Endothelial cell of umbilical vein (primary cell): ENCODE data around the gene ADAP1. TPM values are rescaled to one million over a fixed set of nuclear protein-coding genes. Genes with fewer than 3 reads are reported as not detected.

Experiments used
- BruUV-seq: library from RNA; stranded (reverse); fragments of 400-500 nt; replicated peaks from 2 replicates; lab custom pipeline; 2021; lab: Mats Ljungman, UMichigan
- CTCF ChIA-PET: fragments of 300-600, 350-600 bp; sonication (Branson Sonifier 250); formaldehyde crosslinking; loops from one replicate; lab custom pipeline; 2021; ENCODE audit warnings: antibody characterized with exemption, inconsistent platforms; lab: Charles Lee
- POLR2A ChIA-PET: fragments of 300-600, 350-600 bp; sonication (Branson Sonifier 250); formaldehyde crosslinking; loops from one replicate; lab custom pipeline; 2021; ENCODE audit warnings: antibody characterized with exemption, inconsistent platforms; lab: Charles Lee
- DNase-seq: peaks from one replicate; pipeline ENCODE4 v3.0.0-alpha.2; 2011; ENCODE audit warnings: low read depth, low spot score
- FAIRE-seq: peaks from 2 replicates; lab custom pipeline; 2011; peaks lifted over from hg19 to GRCh38; lab: Jason Lieb, UNC
- H2AFZ ChIP-seq: 2 replicates; pipeline ENCODE4 v1.6.0; 2012; ENCODE audit warnings: low read depth, low read length, control low read depth, inconsistent platforms
- H3K27ac ChIP-seq: 2 replicates; pipeline ENCODE4 v1.5.1; 2011; ENCODE audit warnings: low read depth, mild to moderate bottlenecking, control low read depth, low read length, moderate library complexity; ENCODE audit not compliant: insufficient read depth
- H3K27me3 ChIP-seq, 2 experiments: 2 replicates each; pipeline versions ENCODE4 v1.6.0 to v1.6.1; 2011; ENCODE audit warnings: low read length in 2 of 2, mixed read lengths in 1 of 2; ENCODE audit not compliant: control insufficient read depth in 2 of 2, insufficient read depth in 2 of 2
- H3K36me3 ChIP-seq, 2 experiments: 2 replicates in 1 of 2; 3 replicates in 1 of 2; pipeline ENCODE4 v1.5.1; 2011; ENCODE audit warnings: low read length in 2 of 2, mild to moderate bottlenecking in 1 of 2, moderate library complexity in 1 of 2; ENCODE audit not compliant: control insufficient read depth in 2 of 2, insufficient read depth in 2 of 2; ENCODE audit errors: extremely low read depth in 1 of 2
- H3K4me1 ChIP-seq: 3 replicates; pipeline ENCODE4 v1.5.1; 2011; ENCODE audit warnings: mild to moderate bottlenecking, low read length; ENCODE audit not compliant: control insufficient read depth, insufficient read depth; ENCODE audit errors: extremely low read depth
- H3K4me2 ChIP-seq: 2 replicates; pipeline ENCODE4 v1.6.1; 2011; ENCODE audit warnings: low read length, control low read depth, mixed read lengths; ENCODE audit not compliant: insufficient read depth
- H3K4me3 ChIP-seq, 3 experiments: fragments of 200-600 bp in 1 of 3; sonication (generic), shearing (Covaris generic) in 1 of 3; replicated peaks in 1 of 3; 2 replicates each; pipeline ENCODE4 v1.5.1; 2011 to 2016; ENCODE audit warnings: control low read depth in 3 of 3, low read length in 3 of 3, mild to moderate bottlenecking in 2 of 3, inconsistent platforms in 1 of 3, low read depth in 1 of 3, moderate library complexity in 1 of 3; ENCODE audit not compliant: insufficient read depth in 1 of 3
- H3K79me2 ChIP-seq: 2 replicates; pipeline ENCODE4 v1.6.0; 2012; ENCODE audit warnings: low read length, inconsistent platforms; ENCODE audit not compliant: control insufficient read depth, insufficient read depth
- H3K9ac ChIP-seq: replicated peaks from 2 replicates; pipeline ENCODE3; 2011; ENCODE audit warnings: low read length, control low read depth; ENCODE audit not compliant: insufficient read depth; ENCODE audit errors: extremely low read depth
- H3K9me1 ChIP-seq: replicated peaks from 3 replicates; pipeline ENCODE4 v1.6.0; 2011; ENCODE audit warnings: mild to moderate bottlenecking, low read length; ENCODE audit not compliant: control insufficient read depth, insufficient read depth; ENCODE audit errors: extremely low read depth
- H3K9me3 ChIP-seq: replicated peaks from 2 replicates; pipeline ENCODE4 v1.5.1; 2012; ENCODE audit warnings: low read length, inconsistent platforms; ENCODE audit not compliant: control insufficient read depth, insufficient read depth
- H4K20me1 ChIP-seq: replicated peaks from 2 replicates; pipeline ENCODE3; 2011; ENCODE audit warnings: mild to moderate bottlenecking, low read length; ENCODE audit not compliant: control insufficient read depth, insufficient read depth; ENCODE audit errors: extremely low read depth
- EZH2 ChIP-seq: IDR thresholded peaks from 2 replicates; pipeline ENCODE4 v1.6.1; 2012; ENCODE audit warnings: borderline replicate concordance, low read depth, mild to moderate bottlenecking, moderate library complexity, low read length, inconsistent platforms; ENCODE audit not compliant: severe bottlenecking
- FOS ChIP-seq: IDR thresholded peaks from 2 replicates; pipeline ENCODE4 v1.6.1; 2011; ENCODE audit warnings: mild to moderate bottlenecking, low read length, moderate library complexity, borderline replicate concordance; ENCODE audit not compliant: insufficient read depth
- GATA2 ChIP-seq: IDR thresholded peaks from 2 replicates; pipeline ENCODE4 v1.7.0; 2011; ENCODE audit warnings: low read depth, mild to moderate bottlenecking, moderate library complexity, mixed read lengths, low read length; ENCODE audit not compliant: insufficient read length, insufficient read depth
- JUN ChIP-seq: IDR thresholded peaks from 2 replicates; pipeline ENCODE4 v1.6.1; 2011; ENCODE audit warnings: borderline replicate concordance, low read depth; ENCODE audit not compliant: insufficient read length, insufficient read depth
- MAX ChIP-seq: IDR thresholded peaks from 2 replicates; pipeline ENCODE4 v1.6.1; 2011; ENCODE audit not compliant: insufficient read depth, insufficient read length
- MYC ChIP-seq: IDR thresholded peaks from one replicate; pipeline ENCODE4 v1.6.1; 2011; ENCODE audit warnings: mild to moderate bottlenecking, low read depth, low read length
- POLR2A ChIP-seq: IDR thresholded peaks from 2 replicates; pipeline ENCODE4 v1.6.1; 2012; ENCODE audit warnings: low read depth, mild to moderate bottlenecking, control low read depth, low read length
- POLR2AphosphoS5 ChIP-seq: IDR thresholded peaks from 2 replicates; pipeline ENCODE4 v1.6.1; 2012; ENCODE audit warnings: low read depth, mild to moderate bottlenecking, control low read depth, low read length, moderate library complexity; ENCODE audit not compliant: insufficient read depth
- dilution Hi-C: fragments of 300-500 bp; cut with MboI; formaldehyde crosslinking; loops from one replicate; pipeline ENCODE4 v1.15.0; 2019; ENCODE audit warnings: low sequenced_read_pairs; ENCODE audit not compliant: extremely low pct_ligation_motif_present
- intact Hi-C: fragments of 100-400 bp; cut with micrococcal nuclease; formaldehyde crosslinking; loops from one replicate; pipeline ENCODE4 v1.10.0; 2022
- polyA plus RNA-seq, 4 experiments: library from polyadenylated mRNA; depleted of rRNA in 3 of 4; stranded (reverse) in 3 of 4; unstranded in 1 of 4; fragments of >200 nt; gene quantifications; 2 replicates each; pipeline versions ENCODE4 v1.2.1 to v1.2.3, GENCODE V29; 2011 to 2012; ENCODE audit warnings: missing spikeins in 1 of 4
- total RNA-seq: library from RNA; stranded (reverse); gene quantifications from 2 replicates; pipeline ENCODE4 v1.2.3, GENCODE V29; 2021
- TF ChIP-seq, protein P1 (sequence below), 2 donors: IDR thresholded peaks; 1 replicate in 1 of 2; 2 replicates in 1 of 2; pipeline ENCODE4 v1.5.1; 2011; ENCODE audit warnings: low read length in 2 of 2, mild to moderate bottlenecking in 2 of 2, moderate library complexity in 2 of 2, control low read depth in 1 of 2, inconsistent platforms in 1 of 2, low read depth in 1 of 2; ENCODE audit not compliant: insufficient read depth in 1 of 2; ENCODE audit errors: extremely low read depth in 1 of 2

Gene ADAP1
- total and polyA plus RNA-seq, 2 donors (not counting 3 experiments of a cell fraction or from before 2014, with no cell fraction given) = 0.49 to 0.58 TPM

DNA sequence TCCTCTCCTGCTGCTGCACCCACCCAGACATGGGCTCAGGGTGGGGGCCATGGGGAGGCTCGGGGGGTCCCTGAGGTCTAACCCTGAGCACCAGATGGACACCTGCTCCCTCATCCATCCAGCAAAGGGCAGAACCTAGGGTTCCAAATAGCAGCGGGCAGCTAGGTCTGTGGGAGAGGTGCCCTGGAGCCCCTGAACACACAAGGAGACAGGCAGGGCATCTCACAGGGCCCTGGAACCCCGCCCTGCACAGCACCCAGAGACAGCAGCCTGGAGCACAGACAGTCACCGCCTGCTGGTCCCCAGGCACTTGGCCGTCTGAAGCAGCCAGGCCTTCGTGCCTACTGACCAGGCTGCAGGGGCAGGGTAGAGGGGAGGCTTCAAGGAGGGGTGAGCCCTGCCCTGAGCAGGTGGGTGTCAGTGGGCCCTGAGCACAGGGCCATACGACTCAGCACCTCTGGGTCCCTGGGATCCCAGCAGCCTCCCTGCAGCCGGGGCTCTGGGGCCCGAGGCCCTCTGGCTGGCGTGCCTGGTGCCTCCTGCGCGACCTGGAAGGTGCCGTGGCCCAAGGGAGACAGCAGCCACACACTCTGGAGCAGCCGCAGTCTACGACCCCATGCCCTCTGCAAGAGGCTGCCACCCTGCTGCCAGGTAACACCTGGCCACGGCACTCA is 39.8 kb downstream of the ADAP1 start:
- peaks cover under 1 to 5% of the 10 kb centered on the region in 2 experiments for H3K27me3 ChIP-seq
- H3K9ac ChIP-seq = no peak overlapping the region
- no peak overlapping the region for H3K4me3 ChIP-seq
- no peaks in the 10 kb centered on the region for H3K9me3 ChIP-seq
- dilution Hi-C loops = no loop called here
- CTCF ChIA-PET = no interaction called here
- H3K27ac ChIP-seq = no peak overlapping the region
- DNase-seq = no peak
- H2AFZ ChIP-seq = no peak overlapping the region
- H4K20me1 ChIP-seq = no peaks in the 10 kb centered on the region
- H3K79me2 ChIP-seq = no peaks in the 10 kb centered on the region
- no peak for FAIRE-seq
- TF ChIP-seq MAX (no peak), EZH2 (no peak), MYC (no peak), JUN (no peak), GATA2 (no peak), POLR2A (no peak), FOS (no peak), POLR2AphosphoS5 (no peak)
- TF ChIP-seq, protein P1, sequence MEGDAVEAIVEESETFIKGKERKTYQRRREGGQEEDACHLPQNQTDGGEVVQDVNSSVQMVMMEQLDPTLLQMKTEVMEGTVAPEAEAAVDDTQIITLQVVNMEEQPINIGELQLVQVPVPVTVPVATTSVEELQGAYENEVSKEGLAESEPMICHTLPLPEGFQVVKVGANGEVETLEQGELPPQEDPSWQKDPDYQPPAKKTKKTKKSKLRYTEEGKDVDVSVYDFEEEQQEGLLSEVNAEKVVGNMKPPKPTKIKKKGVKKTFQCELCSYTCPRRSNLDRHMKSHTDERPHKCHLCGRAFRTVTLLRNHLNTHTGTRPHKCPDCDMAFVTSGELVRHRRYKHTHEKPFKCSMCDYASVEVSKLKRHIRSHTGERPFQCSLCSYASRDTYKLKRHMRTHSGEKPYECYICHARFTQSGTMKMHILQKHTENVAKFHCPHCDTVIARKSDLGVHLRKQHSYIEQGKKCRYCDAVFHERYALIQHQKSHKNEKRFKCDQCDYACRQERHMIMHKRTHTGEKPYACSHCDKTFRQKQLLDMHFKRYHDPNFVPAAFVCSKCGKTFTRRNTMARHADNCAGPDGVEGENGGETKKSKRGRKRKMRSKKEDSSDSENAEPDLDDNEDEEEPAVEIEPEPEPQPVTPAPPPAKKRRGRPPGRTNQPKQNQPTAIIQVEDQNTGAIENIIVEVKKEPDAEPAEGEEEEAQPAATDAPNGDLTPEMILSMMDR (IDR thresholded peaks at IDR 0.05; ENCODE audit: extremely low read depth in 1 of 2, insufficient read depth in 1 of 2, low read depth in 1 of 2, low read length in 2 of 2) = no peak
- H3K4me2 ChIP-seq = no peak overlapping the region
- no peaks in the 10 kb centered on the region for H3K9me1 ChIP-seq
- POLR2A ChIA-PET = no interaction called here
- intact Hi-C loops = no loop called here
- BruUV-seq = no TSS peak
- H3K36me3 ChIP-seq = no peaks in the 10 kb centered on the region
- H3K4me1 ChIP-seq = no peaks in the 10 kb centered on the region
